ENCODE results near the gene TIPIN.
A peak's percentile ranks its signal among the peaks of the same experiment; 100 is the strongest.

Gene TIPIN

DNA sequence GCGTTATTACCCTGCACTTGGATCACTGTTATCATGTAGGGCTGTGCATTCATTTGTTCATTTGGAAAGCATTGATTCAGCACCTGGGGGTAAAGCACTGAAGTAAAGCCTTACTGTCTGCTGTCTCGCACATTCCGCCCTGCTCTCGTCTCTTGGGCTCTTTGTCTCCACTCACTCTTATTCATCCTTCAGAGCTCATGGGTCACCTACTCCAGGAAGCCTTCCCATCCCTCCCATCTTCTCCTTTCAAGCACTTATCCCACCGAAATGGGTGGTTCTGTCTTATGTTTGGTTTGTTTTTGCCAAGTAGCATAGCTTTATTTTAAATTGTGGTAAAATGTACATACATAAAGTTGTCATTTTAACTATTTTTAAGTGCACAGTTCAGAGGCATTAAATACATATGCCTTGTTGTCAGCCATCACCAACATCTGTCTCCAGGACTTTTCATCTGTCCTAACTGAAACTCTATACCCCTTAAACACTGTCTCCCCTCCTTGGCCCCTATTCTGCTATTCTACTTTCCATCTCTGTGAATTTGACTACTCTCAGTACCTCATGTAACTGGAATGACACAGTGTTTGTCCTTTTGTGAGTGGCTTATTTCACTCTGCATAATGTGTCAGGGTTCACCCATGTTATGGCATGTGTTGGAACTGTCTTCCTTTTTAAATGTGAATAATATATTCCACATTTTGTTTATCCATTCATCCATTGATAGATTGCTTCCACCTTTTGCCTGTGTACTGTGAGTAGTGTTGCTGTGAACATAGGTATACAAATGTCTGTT, 53.8 kb downstream of the TIPIN start:
- TF ChIP-seq TCF12 (IDR thresholded peaks at IDR 0.05; ENCODE audit: low read depth) (no peak), RAD21 (IDR thresholded peaks at IDR 0.05; ENCODE audit: low read depth) (no peak), EGR1 (IDR thresholded peaks at IDR 0.05) (no peak), TEAD4 (IDR thresholded peaks at IDR 0.05) (no peak), YY1 (IDR thresholded peaks at IDR 0.05; ENCODE audit: low read depth) (no peak), TAF1 (IDR thresholded peaks at IDR 0.05; ENCODE audit: low read depth) (no peak), EP300 (IDR thresholded peaks at IDR 0.05; ENCODE audit: borderline replicate concordance) (no peak)
- TF ChIP-seq, protein P1, sequence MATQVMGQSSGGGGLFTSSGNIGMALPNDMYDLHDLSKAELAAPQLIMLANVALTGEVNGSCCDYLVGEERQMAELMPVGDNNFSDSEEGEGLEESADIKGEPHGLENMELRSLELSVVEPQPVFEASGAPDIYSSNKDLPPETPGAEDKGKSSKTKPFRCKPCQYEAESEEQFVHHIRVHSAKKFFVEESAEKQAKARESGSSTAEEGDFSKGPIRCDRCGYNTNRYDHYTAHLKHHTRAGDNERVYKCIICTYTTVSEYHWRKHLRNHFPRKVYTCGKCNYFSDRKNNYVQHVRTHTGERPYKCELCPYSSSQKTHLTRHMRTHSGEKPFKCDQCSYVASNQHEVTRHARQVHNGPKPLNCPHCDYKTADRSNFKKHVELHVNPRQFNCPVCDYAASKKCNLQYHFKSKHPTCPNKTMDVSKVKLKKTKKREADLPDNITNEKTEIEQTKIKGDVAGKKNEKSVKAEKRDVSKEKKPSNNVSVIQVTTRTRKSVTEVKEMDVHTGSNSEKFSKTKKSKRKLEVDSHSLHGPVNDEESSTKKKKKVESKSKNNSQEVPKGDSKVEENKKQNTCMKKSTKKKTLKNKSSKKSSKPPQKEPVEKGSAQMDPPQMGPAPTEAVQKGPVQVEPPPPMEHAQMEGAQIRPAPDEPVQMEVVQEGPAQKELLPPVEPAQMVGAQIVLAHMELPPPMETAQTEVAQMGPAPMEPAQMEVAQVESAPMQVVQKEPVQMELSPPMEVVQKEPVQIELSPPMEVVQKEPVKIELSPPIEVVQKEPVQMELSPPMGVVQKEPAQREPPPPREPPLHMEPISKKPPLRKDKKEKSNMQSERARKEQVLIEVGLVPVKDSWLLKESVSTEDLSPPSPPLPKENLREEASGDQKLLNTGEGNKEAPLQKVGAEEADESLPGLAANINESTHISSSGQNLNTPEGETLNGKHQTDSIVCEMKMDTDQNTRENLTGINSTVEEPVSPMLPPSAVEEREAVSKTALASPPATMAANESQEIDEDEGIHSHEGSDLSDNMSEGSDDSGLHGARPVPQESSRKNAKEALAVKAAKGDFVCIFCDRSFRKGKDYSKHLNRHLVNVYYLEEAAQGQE (IDR thresholded peaks at IDR 0.05; ENCODE audit: low read depth): no peak

GRCh38 chr15:66298803-66299251, 57.7 kb downstream of the TIPIN start:
- TF ChIP-seq EGR1 (IDR thresholded peaks at IDR 0.05) (no peak), NFIC (IDR thresholded peaks at IDR 0.05) (no peak)

DNA sequence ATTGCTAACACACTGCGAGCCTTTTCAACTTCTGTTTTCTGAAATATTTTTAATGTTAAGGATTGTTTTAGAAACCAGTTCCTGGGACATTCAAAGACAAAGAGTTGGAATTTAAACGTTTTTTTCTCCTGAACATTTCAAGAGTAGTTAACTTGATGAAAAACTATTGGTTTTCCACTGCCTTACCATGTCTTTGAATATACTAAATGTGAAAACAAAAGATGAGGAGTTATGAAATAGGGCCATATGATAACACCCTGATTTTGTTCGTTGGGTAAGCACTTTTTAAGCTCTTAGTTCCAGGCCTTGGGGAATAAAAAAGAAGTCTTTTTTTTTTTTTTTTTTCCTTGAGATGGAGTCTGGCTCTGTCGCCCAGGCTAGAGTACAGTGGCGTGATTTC, 60.3 kb downstream of the TIPIN start:
- TF ChIP-seq TEAD4 (IDR thresholded peaks at IDR 0.05) (no peak), EGR1 (IDR thresholded peaks at IDR 0.05) (no peak), ZBTB7A (IDR thresholded peaks at IDR 0.05; ENCODE audit: low read depth) (no peak), YY1 (IDR thresholded peaks at IDR 0.05; ENCODE audit: low read depth) (no peak), FOXM1 (IDR thresholded peaks at IDR 0.05; ENCODE audit: borderline replicate concordance, low read depth) (no peak), TCF12 (IDR thresholded peaks at IDR 0.05; ENCODE audit: low read depth) (no peak), RAD21 (IDR thresholded peaks at IDR 0.05; ENCODE audit: low read depth) (no peak)

GRCh38 chr15:66294932-66295235, 61.6 kb downstream of the TIPIN start:
- no peak for TF ChIP-seq CEBPB (IDR thresholded peaks at IDR 0.05)
- TF ChIP-seq MAX (IDR thresholded peaks at IDR 0.05): no peak
- TF ChIP-seq RAD21 (IDR thresholded peaks at IDR 0.05; ENCODE audit: low read depth): no peak
- TF ChIP-seq ZBTB7A (IDR thresholded peaks at IDR 0.05; ENCODE audit: low read depth): no peak
- TF ChIP-seq CREB1 (IDR thresholded peaks at IDR 0.05; ENCODE audit: low read depth): no peak
- no peak for TF ChIP-seq USF1 (IDR thresholded peaks at IDR 0.05)
- TF ChIP-seq TEAD4 (IDR thresholded peaks at IDR 0.05): no peak
- TF ChIP-seq NFIC (IDR thresholded peaks at IDR 0.05): no peak
- no peak for TF ChIP-seq TAF1 (IDR thresholded peaks at IDR 0.05; ENCODE audit: low read depth)
- no peak for TF ChIP-seq EP300 (IDR thresholded peaks at IDR 0.05; ENCODE audit: borderline replicate concordance)
- TF ChIP-seq, protein P1 (IDR thresholded peaks at IDR 0.05; ENCODE audit: low read depth): no peak

GRCh38 chr15:66294157-66294931, 62.1 kb downstream of the TIPIN start:
- TF ChIP-seq MAX (IDR thresholded peaks at IDR 0.05) (peak; percentile 88), YY1 (IDR thresholded peaks at IDR 0.05; ENCODE audit: low read depth) (0 out of 2 replicates have a peak, but pooled peaks have one; percentile 10), ZBTB7A (IDR thresholded peaks at IDR 0.05; ENCODE audit: low read depth) (no peak), TEAD4 (IDR thresholded peaks at IDR 0.05) (peak; percentile 93), FOXM1 (IDR thresholded peaks at IDR 0.05; ENCODE audit: borderline replicate concordance, low read depth) (peak; percentile 6; the same call in 1 of the 2 replicates), EGR1 (IDR thresholded peaks at IDR 0.05) (no peak), USF1 (IDR thresholded peaks at IDR 0.05) (peak; percentile 55; the same call in 1 of the 2 replicates), TCF12 (IDR thresholded peaks at IDR 0.05; ENCODE audit: low read depth) (0 out of 2 replicates have a peak, but pooled peaks have one; percentile 53), EP300 (IDR thresholded peaks at IDR 0.05; ENCODE audit: borderline replicate concordance) (no peak), NFIC (IDR thresholded peaks at IDR 0.05) (peak; percentile 92)
- TF ChIP-seq, protein P1 (IDR thresholded peaks at IDR 0.05; ENCODE audit: low read depth): no peak
